ENCODE data around the gene TMX3. TPM values are rescaled to one million over a fixed set of nuclear protein-coding genes. Genes with fewer than 3 reads are reported as not detected.

Gene TMX3
- total RNA-seq, 1 experiment from 2014 or later: 39.5 TPM

DNA sequence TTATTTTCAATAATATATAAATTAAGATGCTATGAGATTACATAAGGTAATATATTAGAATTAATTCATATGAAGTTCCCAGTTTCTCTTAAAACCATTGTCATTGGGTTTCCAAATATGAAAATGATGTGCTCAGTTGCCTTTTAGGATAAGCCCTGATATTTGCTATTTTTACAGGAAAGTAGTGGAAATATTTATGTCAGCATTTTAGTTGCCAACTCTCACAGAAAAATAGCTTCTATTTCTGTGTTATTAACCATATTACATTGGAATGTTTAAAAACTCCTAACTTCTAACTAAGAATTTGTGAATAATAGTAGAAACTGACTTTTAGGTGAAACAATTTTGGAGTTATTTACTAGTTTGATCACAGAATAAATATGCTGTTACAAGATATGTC lies 74.0 kb downstream of the TMX3 start:
- Histone ChIP-seq H3K4me2 (ENCODE audit: insufficient read depth, insufficient read length, low read length) (no peak overlapping the region), H2BK12ac (ENCODE audit: insufficient read length, low read depth, low read length) (no peak overlapping the region)
- no peak for DNase-seq

More for the DNA sequence above, 74.0 kb downstream of the TMX3 start:
- H3K4me3 Mint-ChIP-seq: no peak overlapping the region
- no peak overlapping the region for H2BK5ac ChIP-seq (ENCODE audit: insufficient read length, low read length)
- H3K27ac ChIP-seq (ENCODE audit: insufficient read length, low read depth, low read length): no peak overlapping the region
- no peak overlapping the region for H3K9ac ChIP-seq (ENCODE audit: extremely low read depth, insufficient read length, low read length)
- no peaks in the 10 kb centered on the region for H3K27me3 Mint-ChIP-seq (ENCODE audit: low read depth)
- no peak overlapping the region for H2AFZ ChIP-seq (ENCODE audit: low read length)
- H3K18ac ChIP-seq (ENCODE audit: insufficient read length, low read depth, low read length): no peak overlapping the region
- H2BK20ac ChIP-seq (ENCODE audit: low read depth, low read length, poor library complexity, severe bottlenecking): no peak overlapping the region
- no peak overlapping the region for H4K5ac ChIP-seq (ENCODE audit: insufficient read length, low read depth, low read length)
- H3K36me3 Mint-ChIP-seq (ENCODE audit: insufficient read depth in 1 of 3, low read depth in 3 of 3): peaks cover 0 to 3% (median 0%) of the 10 kb centered on the region in 3 experiments; a peak in 1 of 7 replicates
- no peaks in the 10 kb centered on the region for H3K23me2 ChIP-seq (ENCODE audit: insufficient read length, low read depth, low read length, poor library complexity, severe bottlenecking)
- no peak overlapping the region for H2AK5ac ChIP-seq (ENCODE audit: insufficient read length, low read length)
- H2BK15ac ChIP-seq (ENCODE audit: low read depth, low read length): no peak overlapping the region
- H4K91ac ChIP-seq (ENCODE audit: insufficient read length, low read depth, low read length): no peak overlapping the region
- TF ChIP-seq, protein P1, sequence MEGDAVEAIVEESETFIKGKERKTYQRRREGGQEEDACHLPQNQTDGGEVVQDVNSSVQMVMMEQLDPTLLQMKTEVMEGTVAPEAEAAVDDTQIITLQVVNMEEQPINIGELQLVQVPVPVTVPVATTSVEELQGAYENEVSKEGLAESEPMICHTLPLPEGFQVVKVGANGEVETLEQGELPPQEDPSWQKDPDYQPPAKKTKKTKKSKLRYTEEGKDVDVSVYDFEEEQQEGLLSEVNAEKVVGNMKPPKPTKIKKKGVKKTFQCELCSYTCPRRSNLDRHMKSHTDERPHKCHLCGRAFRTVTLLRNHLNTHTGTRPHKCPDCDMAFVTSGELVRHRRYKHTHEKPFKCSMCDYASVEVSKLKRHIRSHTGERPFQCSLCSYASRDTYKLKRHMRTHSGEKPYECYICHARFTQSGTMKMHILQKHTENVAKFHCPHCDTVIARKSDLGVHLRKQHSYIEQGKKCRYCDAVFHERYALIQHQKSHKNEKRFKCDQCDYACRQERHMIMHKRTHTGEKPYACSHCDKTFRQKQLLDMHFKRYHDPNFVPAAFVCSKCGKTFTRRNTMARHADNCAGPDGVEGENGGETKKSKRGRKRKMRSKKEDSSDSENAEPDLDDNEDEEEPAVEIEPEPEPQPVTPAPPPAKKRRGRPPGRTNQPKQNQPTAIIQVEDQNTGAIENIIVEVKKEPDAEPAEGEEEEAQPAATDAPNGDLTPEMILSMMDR (conservative IDR thresholded peaks at IDR 0.05): no peak
- no peaks in the 10 kb centered on the region for H3K79me1 ChIP-seq (ENCODE audit: insufficient read depth, low read depth, low read length, poor library complexity, severe bottlenecking)
- H3T11ph ChIP-seq (ENCODE audit: low read length): no peak overlapping the region
- no peaks in the 10 kb centered on the region for H3K9me3 ChIP-seq (ENCODE audit: control insufficient read depth, low read depth, low read length)
- H3K4me1 ChIP-seq (ENCODE audit: insufficient read depth, low read length): no peaks in the 10 kb centered on the region
- peaks cover 8 to 15% of the 10 kb centered on the region in 2 experiments; a peak in 4 of 5 replicates for H3K9me3 Mint-ChIP-seq
- H3K4ac ChIP-seq (ENCODE audit: low read depth, low read length): no peak overlapping the region
- H2BK120ac ChIP-seq (ENCODE audit: low read depth, low read length, poor library complexity, severe bottlenecking): no peak overlapping the region
- no peak overlapping the region for H4K8ac ChIP-seq (replicated peaks; ENCODE audit: insufficient read length, low read depth, low read length)
- no peaks in the 10 kb centered on the region for H3K27me3 ChIP-seq (ENCODE audit: insufficient read depth, low read length)
- peaks cover 4 to 5% of the 10 kb centered on the region in 2 experiments; a peak in 1 of 4 replicates for H3K4me1 Mint-ChIP-seq
- no peak overlapping the region for H3K27ac Mint-ChIP-seq
- H3K79me2 ChIP-seq (ENCODE audit: insufficient read depth, low read length): no peaks in the 10 kb centered on the region
- no peaks in the 10 kb centered on the region for H4K20me1 ChIP-seq (ENCODE audit: control insufficient read depth, insufficient read depth, insufficient read length)
- no peak overlapping the region for H3K56ac ChIP-seq (ENCODE audit: insufficient read length, low read depth, low read length)
- H3K14ac ChIP-seq (ENCODE audit: insufficient read depth, low read length): no peak overlapping the region
- no peak overlapping the region for H3K23ac ChIP-seq (ENCODE audit: insufficient read length, low read depth, low read length)
